Tibial nerve (tissue), 4 donors: Measurements from ENCODE around the gene RAB11FIP5. TPM values are rescaled to one million over a fixed set of nuclear protein-coding genes. Genes with fewer than 3 reads are reported as not detected.

ENCODE experiments used
- DNase-seq, 2 donors: peaks; one replicate each; pipeline ENCODE4 v3.0.0-alpha.2; 2019; ENCODE audit warnings: low spot score in 2 of 2
- H3K27ac ChIP-seq, 4 donors: fragments of 200-600 bp; sonication (generic) in 3 of 4; one replicate each; pipeline ENCODE4 v1.5.1; 2017 to 2019; ENCODE audit warnings: mild to moderate bottlenecking in 1 of 4
- H3K27me3 ChIP-seq, 2 donors: fragments of 200-600 bp; sonication (generic) in 1 of 2; one replicate each; pipeline versions ENCODE4 v1.5.1 to v1.6.0; 2017 to 2019
- H3K36me3 ChIP-seq, 3 donors: fragments of 200-600 bp; sonication (generic); one replicate each; pipeline ENCODE4 v1.5.1; 2018 to 2019
- H3K4me1 ChIP-seq, 4 donors: fragments of 200-600 bp; sonication (generic) in 3 of 4; one replicate each; pipeline ENCODE4 v1.5.1; 2017 to 2019
- H3K4me3 ChIP-seq, 4 donors: fragments of 200-600 bp; sonication (generic) in 3 of 4; one replicate each; pipeline ENCODE4 v1.5.1; 2017 to 2019; ENCODE audit warnings: mild to moderate bottlenecking in 1 of 4, moderate library complexity in 1 of 4
- H3K9me3 ChIP-seq, 4 donors: fragments of 200-600 bp; sonication (generic) in 3 of 4; one replicate each; pipeline ENCODE4 v1.5.1; 2017 to 2019
- CTCF ChIP-seq, 5 experiments: fragments of 200-600 bp in 3 of 5; fragments of 450-650 bp in 2 of 5; sonication (generic) in 3 of 5; IDR thresholded peaks; one replicate each; pipeline ENCODE4 v1.5.1; 2016 to 2019; ENCODE audit warnings: antibody characterized with exemption in 5 of 5, mild to moderate bottlenecking in 3 of 5, moderate library complexity in 2 of 5
- EP300 ChIP-seq, 2 donors: sonication (generic); formaldehyde crosslinking; IDR thresholded peaks; one replicate each; pipeline ENCODE4 v1.6.1; 2017; ENCODE audit warnings: antibody characterized with exemption in 2 of 2, mild to moderate bottlenecking in 1 of 2
- POLR2A ChIP-seq, 2 donors: fragments of 450-650 bp; IDR thresholded peaks; one replicate each; pipeline ENCODE4 v1.6.1; 2017; ENCODE audit warnings: antibody characterized with exemption in 2 of 2, mild to moderate bottlenecking in 2 of 2, moderate library complexity in 2 of 2
- WGBS, 2 donors: methylation state at CpG; one replicate each; pipeline ENCODE4 v1.1.5; 2018; 5-methylcytosine and 5-hydroxymethylcytosine counted together
- total RNA-seq, 4 donors: library from RNA; depleted of rRNA; stranded (reverse); fragments of >200 nt; gene quantifications; one replicate each; pipeline ENCODE4 v1.1.0, GENCODE V29; 2016

RAB11FIP5 gene
- total RNA-seq, 4 donors from 2014 or later: 35.7 to 40.4 (median 39.4) TPM

- Histone ChIP-seq H3K27ac (no peak overlapping the region), H3K36me3 (peaks cover 0 to 15% (median 0%) of the 10 kb centered on the region in 3 donors), H3K27me3 (no peaks in the 10 kb centered on the region), H3K9me3 (no peaks in the 10 kb centered on the region), H3K4me1 (no peaks in the 10 kb centered on the region), H3K4me3 (no peak overlapping the region)
- DNase-seq: no peak
- 76% methylated on average over 12 of the region's 12 CpGs for WGBS, 2 donors
- no peak for TF ChIP-seq POLR2A (IDR thresholded peaks at IDR 0.05)
- TF ChIP-seq CTCF (IDR thresholded peaks at IDR 0.05): no peak
- no peak for TF ChIP-seq EP300 (IDR thresholded peaks at IDR 0.05)
These were observed 68.6 kb downstream of the RAB11FIP5 start for GRCh38 chr2:73043929-73044832.

GRCh38 chr2:73043276-73043675 is 69.5 kb downstream of the RAB11FIP5 start:
- TF ChIP-seq CTCF (IDR thresholded peaks at IDR 0.05) (no peak), POLR2A (IDR thresholded peaks at IDR 0.05) (no peak), EP300 (IDR thresholded peaks at IDR 0.05) (no peak)
- no peaks in the 10 kb centered on the region for H3K4me1 ChIP-seq
- no peaks in the 10 kb centered on the region for H3K27me3 ChIP-seq
- no peak overlapping the region for H3K27ac ChIP-seq
- no peak for DNase-seq
- H3K4me3 ChIP-seq: no peak overlapping the region
- no peaks in the 10 kb centered on the region for H3K9me3 ChIP-seq
- peaks cover 0 to 22% (median 0%) of the 10 kb centered on the region in 3 donors for H3K36me3 ChIP-seq
- WGBS, 2 donors: 74 to 78% methylated on average over 5 of the region's 5 CpGs

- Histone ChIP-seq H3K4me1 (no peaks in the 10 kb centered on the region), H3K27me3 (no peaks in the 10 kb centered on the region), H3K9me3 (no peaks in the 10 kb centered on the region), H3K4me3 (no peak overlapping the region), H3K27ac (no peak overlapping the region), H3K36me3 (peaks cover 0 to 42% (median 0%) of the 10 kb centered on the region in 3 donors)
- WGBS, 2 donors: 90 to 95% methylated on average over 6 of the region's 6 CpGs
- DNase-seq: no peak
- TF ChIP-seq POLR2A (IDR thresholded peaks at IDR 0.05): no peak
- no peak for TF ChIP-seq CTCF (IDR thresholded peaks at IDR 0.05)
- TF ChIP-seq EP300 (IDR thresholded peaks at IDR 0.05): no peak
These were observed 74.7 kb downstream of the RAB11FIP5 start for GRCh38 chr2:73037947-73038585.

- no peak overlapping the region for H3K27ac ChIP-seq
- TF ChIP-seq CTCF (IDR thresholded peaks at IDR 0.05) (no peak), EP300 (IDR thresholded peaks at IDR 0.05) (no peak), POLR2A (IDR thresholded peaks at IDR 0.05) (no peak)
- DNase-seq: no peak
- H3K36me3 ChIP-seq: peaks cover 0 to 42% (median 0%) of the 10 kb centered on the region in 3 donors
- H3K9me3 ChIP-seq: no peaks in the 10 kb centered on the region
- 86 to 90% methylated on average over 11 of the region's 11 CpGs for WGBS, 2 donors
- no peaks in the 10 kb centered on the region for H3K27me3 ChIP-seq
- H3K4me1 ChIP-seq: no peaks in the 10 kb centered on the region
- H3K4me3 ChIP-seq: no peak overlapping the region
These were observed 76.0 kb downstream of the RAB11FIP5 start for GRCh38 chr2:73036766-73037165.
